Measurements from ENCODE around the gene ZNF544.

The ZNF544 gene

DNA sequence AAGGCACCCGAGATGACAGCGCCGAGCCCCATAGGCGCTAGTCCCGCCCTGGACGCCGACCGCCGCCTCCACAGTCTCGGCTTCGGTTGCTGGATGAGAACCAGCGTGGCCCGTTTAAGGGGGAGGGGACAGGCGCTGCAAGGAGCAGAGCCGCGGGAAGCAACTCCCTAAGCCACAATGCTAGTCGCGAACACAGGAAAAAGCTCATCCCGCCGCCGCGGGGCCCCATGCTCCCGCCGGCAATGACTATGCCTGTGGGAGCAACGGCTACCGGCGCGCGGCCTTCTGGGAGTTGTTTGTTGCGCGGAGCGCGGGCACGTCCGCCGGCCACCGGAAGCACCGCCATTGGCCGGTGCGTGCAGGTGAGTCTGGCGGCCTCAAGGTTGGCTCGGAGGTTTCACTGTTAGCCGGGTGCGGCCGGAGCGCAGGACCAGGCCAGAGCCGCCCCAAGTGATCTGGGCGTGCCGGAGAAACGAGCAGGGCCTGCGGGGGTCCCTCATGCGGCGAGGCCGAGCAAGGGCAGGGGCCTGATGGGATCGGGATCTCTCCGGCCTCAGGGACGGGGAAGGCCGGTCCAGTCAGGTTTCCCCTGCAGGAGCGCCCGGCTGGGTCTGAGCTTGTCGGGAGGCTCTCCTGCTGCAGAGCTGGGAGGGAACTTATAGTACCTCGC, at the start of gene ZNF544:
TSS of gene ZNF544 (plus strand) at position 330 of the 670 bp plus-strand sequence. CDS start 15,110 bp downstream, outside the sequence.
- DNase-seq: peak; percentile 76

DNA sequence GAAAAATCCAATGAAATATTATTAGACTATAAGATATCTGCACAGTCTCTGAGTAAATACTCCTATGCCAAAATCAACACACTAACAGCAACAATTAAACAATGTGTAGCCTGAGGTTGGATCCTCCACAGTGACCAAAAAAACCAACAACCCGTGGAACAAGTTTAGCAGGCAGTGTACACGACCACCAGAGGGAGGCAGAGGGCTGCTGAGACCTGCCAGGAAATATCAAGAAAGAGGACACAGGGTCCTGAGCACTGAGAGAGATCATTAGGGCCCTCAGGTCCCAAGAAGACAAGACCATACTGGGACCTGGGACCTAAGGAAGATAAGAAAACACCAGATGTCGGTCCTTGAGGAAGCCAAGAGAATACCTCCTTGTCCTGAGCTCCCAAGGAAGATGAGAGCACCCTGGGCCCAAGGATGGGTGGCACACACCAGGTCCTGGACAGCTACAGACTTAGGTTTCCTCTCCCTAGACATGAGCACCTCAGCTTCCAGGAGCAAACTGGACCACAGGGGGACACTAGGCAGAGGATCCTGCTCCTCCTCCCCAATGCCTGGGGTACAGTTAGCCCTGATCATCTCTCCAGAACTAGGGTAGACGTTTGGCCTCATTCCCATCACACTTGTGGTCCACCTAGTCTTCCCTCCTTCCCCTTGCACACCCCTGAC, 46.7 kb upstream of the ZNF544 start:
- DNase-seq: peak; percentile 59

DNA sequence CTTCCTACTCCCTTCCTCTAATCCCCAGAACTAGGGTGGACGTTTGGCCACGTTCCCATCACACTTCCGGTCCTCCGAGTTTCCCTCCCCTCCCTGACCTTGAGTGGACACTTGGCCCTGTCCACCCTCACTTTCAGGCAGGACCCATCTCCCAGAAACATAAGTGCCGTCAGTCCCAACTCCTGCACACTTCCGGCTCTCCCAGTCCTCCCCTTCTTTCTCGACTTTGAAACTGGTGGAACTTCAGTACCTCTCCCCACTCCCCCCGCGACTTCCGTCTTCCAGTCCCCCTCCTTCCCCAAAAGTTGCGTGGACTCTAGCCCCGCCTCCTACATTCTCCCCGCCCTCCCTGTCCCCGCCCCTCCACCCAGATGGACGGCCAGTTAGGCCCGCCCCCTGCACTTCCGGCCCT, 46.1 kb upstream of the ZNF544 start:
- no peak for DNase-seq

DNA sequence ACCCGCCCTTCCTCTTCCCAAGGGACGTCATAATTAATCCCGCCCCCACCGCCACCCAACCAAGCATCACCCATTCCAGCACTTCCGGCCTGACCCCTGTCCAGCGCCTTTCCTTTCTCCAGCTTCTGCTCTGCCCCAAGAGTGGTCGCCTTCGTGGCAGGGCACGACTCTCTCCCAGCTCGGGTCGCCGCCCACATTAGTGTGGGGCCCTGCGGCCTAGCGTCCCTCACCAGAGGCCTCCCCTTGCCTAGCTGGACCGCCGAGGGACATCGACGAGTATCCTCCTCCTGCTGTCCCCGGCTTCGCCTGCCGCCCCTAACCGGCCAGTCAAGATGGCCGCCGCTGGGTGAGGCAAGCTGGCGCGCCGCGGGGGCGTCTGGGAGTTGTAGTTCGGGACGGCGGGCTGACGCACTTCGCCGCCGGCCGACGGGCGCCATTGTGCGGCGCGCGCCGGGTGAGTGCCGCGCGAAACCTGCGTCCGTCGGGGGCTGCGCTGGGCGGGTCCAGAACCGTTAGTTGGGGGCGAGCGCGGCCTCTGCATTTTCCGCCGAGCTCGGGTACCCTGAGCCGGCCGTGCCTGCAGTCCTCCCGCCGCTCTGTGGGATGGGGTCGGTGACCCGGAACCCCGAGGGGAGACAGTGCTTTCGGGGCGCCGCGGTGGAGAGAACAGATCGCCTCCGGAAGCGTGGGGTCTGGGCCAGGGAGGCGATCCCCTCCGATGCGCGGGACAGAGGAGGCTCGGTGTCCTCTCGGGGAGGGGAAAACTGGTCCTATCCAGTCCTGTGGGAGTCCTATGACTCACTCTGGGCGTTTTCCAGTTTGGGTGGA, 45.5 kb upstream of the ZNF544 start, which contains the start of gene ZNF274:
TSS of gene ZNF274 (plus strand) at position 73 of the 828 bp plus-strand sequence. CDS start 905 bp downstream, outside the sequence.
- DNase-seq: peak; percentile 95

DNA sequence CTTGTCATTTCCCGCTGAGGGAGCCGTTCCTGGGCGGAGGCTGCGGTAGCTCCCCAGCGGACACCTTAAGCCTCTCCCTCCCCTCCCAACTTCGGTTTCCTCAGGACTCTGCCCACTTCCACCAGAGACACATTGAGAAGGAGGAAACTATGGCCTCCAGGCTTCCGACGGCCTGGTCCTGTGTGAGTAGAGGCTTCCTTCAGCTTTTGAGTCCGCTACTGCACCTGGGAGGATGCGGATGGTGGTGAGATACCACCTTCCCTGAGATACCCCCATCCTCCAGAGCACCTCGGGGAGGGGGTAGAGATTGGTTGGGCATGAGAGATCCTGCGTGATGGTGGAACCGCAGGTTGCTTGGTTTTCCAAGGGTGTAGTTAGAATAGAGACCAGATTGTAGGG, 44.9 kb upstream of the ZNF544 start:
- DNase-seq: no peak

DNA sequence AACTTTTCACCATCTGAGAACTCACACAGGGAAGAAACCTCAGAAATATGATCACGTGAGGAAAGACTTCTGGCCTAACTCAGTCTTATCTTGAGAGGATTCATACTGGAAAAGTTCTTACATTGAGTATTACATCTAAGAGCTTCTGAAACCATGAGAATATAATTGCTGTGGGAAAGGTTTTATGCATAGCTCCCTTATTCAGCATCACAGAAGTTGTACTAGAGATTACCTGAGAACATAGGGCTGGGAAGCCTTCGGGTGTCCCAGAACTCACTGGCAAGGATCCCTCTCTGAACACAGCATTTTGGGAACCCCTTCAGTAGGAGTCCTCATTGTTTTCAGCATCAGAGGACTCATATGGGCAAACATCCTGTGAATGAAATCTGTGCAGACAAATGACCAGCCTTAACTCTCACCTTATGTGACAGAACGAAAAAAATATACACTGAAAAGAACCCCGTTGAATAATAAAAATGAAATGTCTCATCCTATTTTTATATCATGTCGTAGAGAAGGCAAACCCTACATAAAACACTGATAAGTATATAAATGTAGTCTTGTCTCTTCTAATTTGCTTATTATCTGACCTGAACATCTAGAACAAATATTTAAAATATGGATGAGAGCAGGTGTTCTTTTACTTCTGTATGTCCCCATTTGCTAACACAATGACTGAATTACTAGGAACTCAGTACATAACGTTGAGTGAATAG, 31.7 kb upstream of the ZNF544 start:
- DNase-seq: no peak

DNA sequence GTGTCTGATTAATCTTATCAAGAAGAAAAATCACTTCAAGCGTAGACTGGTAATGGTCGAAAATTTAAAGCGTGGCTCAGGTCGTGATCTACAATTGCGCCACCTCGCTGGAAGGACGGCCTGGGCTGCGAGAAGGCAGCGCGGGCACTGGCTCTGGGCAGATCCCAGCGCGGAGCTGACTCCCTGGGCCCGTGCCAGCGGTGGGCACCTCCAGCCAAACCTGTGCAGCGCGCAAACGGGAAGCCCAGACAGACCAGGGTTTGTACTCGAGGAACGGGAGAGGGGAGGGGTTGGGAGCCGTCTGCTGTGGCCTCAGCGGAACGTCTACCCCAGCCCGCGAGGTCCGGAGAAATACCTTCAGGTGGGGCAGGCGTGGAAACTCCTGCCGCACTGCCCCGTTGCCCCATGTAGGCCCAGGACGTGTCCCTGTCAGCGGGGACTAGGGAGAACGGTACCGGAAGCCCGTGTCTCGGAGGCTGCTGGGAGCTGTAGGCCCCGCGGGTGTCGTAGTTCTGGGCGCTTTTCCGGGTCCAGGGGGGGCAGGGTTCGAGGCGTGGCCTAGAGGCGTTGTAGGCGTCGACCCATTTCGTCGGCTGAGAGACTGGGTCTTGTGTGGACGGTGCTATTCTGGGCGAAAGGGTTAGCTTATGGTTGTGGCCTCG, 24.8 kb upstream of the ZNF544 start:
- no peak for DNase-seq

DNA sequence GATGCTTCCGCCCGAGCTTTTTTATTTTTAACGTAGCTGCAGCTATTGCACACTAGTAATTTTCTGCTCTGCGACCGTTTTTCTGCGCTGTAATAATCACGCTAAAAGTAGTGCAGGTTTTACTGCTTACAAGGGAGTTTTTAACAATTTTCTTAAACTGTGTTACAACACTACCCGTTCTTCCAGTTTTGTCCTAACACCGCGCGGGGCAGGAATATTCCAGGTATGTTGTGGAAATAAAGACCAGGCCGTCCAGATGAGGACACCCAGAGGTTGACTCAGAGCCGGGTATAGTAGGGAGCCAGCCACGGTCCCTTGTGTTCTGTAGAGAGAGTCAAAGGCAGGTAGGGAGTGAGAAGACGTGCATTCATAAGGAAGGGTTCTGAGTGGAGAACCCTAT, 24.1 kb upstream of the ZNF544 start:
- no peak for DNase-seq

DNA sequence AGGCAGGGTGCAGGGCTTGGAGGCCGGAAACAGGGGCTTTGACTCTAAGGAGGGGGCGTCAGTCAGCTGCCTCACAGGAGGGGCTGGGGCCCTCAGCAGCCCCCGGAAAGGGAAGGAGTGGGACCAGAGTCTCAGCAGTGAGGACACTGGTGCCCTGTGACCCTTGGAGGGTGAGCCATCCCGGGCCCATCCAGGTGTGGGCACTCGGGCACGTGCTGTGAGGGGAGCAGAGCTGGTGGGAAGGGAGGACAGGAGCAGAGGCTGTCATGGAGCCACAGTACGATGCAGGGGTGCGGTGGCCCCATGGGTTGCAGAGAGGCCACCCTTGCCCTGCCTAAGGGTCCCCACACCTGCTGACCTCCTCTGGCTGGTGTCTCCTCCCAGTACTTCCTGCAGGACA, 19.1 kb upstream of the ZNF544 start:
- DNase-seq: no peak

DNA sequence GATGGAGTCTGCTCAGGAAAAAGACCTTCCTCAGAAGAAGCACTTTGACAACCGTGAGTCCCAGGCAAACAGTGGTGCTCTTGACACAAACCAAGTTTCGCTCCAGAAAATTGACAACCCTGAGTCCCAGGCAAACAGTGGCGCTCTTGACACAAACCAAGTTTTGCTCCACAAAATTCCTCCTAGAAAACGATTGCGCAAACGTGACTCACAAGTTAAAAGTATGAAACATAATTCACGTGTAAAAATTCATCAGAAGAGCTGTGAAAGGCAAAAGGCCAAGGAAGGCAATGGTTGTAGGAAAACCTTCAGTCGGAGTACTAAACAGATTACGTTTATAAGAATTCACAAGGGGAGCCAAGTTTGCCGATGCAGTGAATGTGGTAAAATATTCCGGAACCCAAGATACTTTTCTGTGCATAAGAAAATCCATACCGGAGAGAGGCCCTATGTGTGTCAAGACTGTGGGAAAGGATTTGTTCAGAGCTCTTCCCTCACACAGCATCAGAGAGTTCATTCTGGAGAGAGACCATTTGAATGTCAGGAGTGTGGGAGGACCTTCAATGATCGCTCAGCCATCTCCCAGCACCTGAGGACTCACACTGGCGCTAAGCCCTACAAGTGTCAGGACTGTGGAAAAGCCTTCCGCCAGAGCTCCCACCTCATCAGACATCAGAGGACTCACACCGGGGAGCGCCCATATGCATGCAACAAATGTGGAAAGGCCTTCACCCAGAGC, 16.2 kb upstream of the ZNF544 start:
- no peak for DNase-seq

DNA sequence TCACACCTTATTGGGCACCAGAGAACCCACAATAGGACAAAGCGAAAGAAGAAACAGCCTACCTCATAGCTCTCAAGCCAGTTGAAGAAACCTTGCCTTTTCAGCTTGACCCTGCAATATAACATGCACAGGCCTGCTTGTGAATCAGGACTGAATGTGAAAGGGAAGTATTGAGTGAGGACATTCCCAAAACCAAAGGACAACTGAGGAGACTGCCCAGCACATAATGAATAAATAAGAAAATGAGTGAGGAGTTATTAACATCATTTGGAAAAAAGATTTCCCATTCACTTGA, 15.7 kb upstream of the ZNF544 start:
- DNase-seq: no peak

DNA sequence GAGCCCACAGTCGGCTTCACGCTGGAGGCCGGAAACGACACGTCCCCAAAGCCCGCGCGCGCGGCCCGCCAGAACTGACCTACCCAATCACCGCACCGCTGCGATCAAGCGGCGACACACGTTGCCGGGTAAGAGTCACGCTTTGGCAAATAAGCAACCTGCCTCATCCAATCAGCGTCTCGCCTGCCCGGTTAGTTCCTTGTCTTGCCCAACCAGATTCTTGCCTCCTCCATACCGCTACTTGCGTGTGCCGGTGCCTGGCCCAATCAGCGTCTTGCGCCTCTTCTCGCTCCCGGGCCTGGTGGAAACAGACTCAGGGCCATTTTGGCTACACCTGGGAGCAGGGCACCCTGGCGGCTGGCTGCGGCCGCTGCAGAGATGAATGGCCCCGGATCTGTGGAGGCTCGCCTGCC, 11.6 kb upstream of the ZNF544 start:
- no peak for DNase-seq

DNA sequence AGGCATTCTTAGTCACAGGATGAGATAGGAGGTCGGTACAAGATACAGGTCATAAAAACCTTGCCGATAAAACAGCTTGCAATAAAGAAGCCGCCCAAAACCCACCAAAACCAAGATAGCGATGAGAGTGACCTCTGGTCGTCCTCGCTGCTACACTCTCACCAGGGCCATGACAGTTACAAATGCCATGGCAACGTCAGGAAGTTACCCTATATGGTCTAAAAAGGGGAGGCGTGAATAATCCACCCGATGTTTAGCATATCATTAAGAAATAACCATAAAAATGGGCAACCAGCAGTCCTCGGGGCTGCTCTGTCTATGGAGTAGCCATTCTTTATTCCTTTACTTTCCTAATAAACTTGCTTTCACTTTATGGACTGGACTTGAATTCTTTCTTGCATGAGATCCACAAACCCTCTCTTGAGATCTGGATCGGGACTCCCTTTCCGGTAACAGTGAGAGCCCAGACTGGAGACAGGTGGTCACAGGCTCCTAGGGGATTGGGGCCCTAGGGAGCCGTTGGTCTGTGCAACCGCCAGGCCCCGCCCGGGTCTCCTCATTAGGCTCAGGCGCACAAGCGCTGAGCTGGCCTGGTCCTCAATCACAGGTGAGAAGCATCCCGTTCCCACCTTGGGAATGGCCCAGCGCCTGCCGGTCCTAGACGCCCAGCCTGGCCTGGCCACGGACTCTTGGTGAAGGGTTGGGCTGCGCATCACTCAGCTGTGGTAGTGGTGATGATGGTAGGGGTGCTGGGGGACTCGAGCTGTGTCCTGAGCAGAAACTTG, 10.9 kb upstream of the ZNF544 start:
- DNase-seq: no peak

DNA sequence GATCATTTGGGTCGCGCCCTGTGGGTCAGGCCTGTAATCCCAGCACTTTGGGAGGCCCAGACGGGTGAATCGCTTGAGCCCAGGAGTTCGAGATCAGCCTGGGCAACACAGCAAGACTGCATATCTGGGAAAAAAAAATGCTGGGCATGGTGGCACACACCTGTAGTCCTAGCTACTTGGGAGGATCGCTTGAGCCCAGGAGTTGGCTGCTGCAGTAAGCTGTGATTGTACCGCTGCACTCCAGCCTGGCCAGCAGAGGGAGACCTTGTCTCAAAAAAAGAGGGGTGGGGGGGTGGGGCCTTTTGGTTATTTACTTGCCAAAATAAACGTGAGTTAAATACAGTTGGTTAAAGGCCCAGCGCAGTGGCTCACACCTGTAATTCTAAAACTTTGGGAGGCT, 9.8 kb upstream of the ZNF544 start:
- no peak for DNase-seq

DNA sequence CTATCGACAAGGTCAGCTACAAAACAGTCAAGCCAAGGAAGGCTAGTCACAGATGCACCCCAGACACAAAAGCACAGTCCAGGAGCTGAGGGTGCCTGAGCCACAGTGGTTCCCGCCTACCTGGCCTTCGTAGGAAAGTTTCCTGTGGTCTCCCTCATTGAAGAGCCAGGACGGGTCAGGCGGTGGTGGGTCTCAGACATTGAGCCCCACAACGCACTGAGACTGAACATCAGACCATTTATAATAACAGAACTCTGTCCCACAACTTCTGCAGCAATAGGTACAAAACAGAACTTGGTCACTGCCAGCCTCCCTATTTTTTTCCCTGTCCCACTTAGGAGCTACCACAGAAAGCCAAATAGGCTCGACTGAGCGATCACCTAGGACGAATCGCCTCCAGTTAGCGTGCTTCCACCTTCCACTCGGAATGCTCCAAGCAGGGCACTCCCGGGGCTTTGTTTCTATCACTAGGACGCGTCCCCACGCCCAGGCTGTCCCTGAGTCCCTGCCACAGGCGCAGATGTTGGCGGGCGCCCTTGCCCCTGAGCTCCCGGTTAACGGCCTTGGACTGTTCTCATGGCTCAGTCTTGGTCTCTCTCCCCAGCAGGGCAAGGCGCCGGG, 640 bp upstream of the ZNF544 start:
- no peak for DNase-seq

DNA sequence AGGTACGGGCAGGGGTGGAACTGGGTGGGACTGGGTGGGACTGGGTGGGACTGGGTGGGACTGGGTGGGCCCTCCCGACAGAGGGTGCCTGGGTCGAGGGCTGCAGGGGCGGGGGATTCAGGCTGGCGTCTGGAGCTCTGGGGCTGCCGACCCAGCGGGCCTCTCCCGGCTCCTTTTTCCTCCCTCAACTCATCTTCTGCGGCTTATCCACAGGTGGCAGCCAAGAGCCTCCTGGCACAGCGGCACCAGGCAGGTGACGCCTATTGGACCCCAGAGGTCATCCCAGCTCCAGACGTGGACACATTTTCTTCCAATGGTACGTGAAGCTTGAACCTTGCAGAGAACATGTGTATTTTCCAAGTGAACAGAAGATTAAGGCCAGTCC, 533 bp downstream of the ZNF544 start:
- no peak for DNase-seq

DNA sequence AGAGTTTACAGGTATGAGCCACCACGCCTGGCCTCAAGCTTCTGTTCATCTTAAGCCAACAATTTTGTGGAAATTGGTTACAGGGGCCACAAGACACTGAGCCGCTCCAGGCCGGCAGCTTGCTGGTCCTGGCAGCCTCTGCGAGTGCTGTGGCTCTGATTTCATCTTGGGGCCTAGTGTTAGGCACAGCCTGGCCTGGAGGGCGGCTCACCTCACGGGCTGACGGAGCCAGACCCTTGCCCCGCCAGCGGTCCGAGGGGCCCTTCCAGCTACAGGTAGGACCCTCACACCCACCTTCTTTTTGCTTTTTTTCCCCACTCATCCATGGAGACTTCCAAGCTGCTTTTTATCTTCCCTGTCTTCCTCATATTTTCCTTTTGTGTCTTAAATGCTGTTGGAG, 8.6 kb downstream of the ZNF544 start:
- no peak for DNase-seq

DNA sequence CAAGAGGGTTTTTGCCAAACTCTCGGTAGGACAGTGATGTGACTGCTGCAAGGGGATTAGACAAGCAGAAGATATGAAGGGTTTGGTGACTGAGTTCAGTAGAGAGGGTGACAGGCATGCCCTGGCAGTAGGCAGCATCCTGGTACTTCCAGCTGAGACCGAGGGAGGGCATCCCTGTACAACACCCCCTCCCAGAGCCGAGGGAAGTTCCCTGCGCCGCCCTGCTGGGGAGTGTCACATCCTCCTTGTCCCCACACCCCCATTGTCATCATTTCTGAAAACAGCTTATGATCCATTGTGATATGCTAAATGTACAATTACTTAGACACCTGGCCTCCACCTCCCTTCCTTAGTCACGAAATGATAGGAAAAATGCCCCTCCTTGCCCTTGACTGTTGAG, 14.6 kb downstream of the ZNF544 start:
- DNase-seq: no peak

DNA sequence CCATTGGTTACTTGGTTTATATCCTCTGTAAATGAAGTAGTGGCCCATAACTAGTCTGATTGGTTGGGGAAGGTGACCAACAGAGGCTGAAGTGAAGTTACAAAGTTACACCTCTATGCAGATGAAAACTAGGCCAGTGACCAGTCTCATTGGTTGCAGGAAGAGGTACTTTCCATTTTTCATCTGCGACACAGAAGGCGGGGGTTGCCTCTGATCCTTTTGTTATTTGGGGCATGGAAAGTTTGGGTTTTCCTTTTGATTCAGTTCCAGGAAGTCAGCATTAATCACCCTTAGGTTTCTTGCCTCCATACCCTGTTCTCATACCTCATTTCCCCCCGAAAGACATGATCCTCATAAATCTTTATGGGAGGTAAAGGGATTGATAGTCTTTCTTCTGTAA, 20.2 kb downstream of the ZNF544 start:
- no peak for DNase-seq

DNA sequence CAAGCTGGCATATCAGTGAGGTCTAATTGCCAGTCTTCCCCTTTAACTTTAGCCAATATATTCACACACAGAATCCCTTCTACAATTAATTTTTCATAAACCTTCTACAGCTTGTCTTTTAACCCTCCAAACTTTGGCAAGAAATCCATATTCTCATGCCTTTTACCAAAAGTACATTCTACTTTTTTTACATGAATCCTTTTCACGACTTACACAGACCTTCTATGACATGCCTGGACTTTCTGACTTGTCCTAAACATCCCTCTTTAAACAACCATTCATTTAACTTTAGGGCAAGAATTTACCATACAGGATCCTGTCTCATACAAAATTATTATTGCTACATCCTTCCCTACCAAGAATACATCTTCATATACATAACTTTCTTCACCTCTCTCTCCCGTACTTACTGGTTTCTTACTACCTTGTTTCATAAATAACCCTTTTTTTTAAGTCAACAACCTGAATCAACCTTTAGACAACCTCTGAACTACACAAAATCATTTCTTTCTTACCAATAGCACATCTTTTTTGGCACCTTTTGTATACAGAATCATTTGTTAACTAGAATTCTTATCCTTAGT, 23.5 kb downstream of the ZNF544 start:
- no peak for DNase-seq

Measured in activated CD4-positive, CD25-positive, alpha-beta regulatory T cell treated with anti-CD3 and anti-CD28 coated beads, Interleukin-2, amount 50 U/mL, for 72 hours (primary cell).